Activated T-cell treated with anti-CD3 and anti-CD28 coated beads, Interleukin-2, amount 50 U/mL, for 24 hours (primary cell): ENCODE results near the gene EEF1G.

Experiments used
- DNase-seq: peaks from one replicate; pipeline ENCODE4 v3.0.0-alpha.2; 2020
- H3K27ac Mint-ChIP-seq: 2 replicates; pipeline ENCODE4 v1.8.0; 2020; ENCODE audit warnings: mild to moderate bottlenecking, mixed read lengths
- H3K27me3 Mint-ChIP-seq: 2 replicates; pipeline ENCODE4 v1.8.0; 2020; ENCODE audit warnings: mixed read lengths
- H3K36me3 Mint-ChIP-seq: 2 replicates; pipeline ENCODE4 v1.8.0; 2020; ENCODE audit warnings: low read depth, mixed read lengths
- H3K4me1 Mint-ChIP-seq: 2 replicates; pipeline ENCODE4 v1.8.0; 2020; ENCODE audit warnings: low read depth, mixed read lengths
- H3K4me3 Mint-ChIP-seq: 2 replicates; pipeline ENCODE4 v1.8.0; 2020; ENCODE audit warnings: mild to moderate bottlenecking, moderate library complexity, mixed read lengths
- H3K9me3 Mint-ChIP-seq: 2 replicates; pipeline ENCODE4 v1.8.0; 2020; ENCODE audit warnings: mixed read lengths

The EEF1G gene

GRCh38 chr11:62546929-62547625, 26.6 kb downstream of the EEF1G start:
- Mint-ChIP-seq H3K9me3 (no peaks in the 10 kb centered on the region), H3K4me3 (peak overlapping the region; percentile 70), H3K27me3 (peaks cover 2% of the 10 kb centered on the region), H3K36me3 (peaks cover 6% of the 10 kb centered on the region), H3K4me1 (peaks cover 75% of the 10 kb centered on the region), H3K27ac (no peak overlapping the region)
- DNase-seq: no peak

GRCh38 chr11:62546244-62546928, 27.3 kb downstream of the EEF1G start, which contains the start of gene AHNAK:
Gene AHNAK, minus strand, starts transcription at chr11:62546806. Its CDS starts 10,708 bp downstream, at chr11:62536098.
- Mint-ChIP-seq H3K36me3 (peaks cover 6% of the 10 kb centered on the region), H3K4me3 (peak within 1 kb of the TSS; percentile 88), H3K4me1 (peaks cover 75% of the 10 kb centered on the region), H3K9me3 (no peaks in the 10 kb centered on the region), H3K27me3 (peaks cover 2% of the 10 kb centered on the region), H3K27ac (peak within 1 kb of the TSS; percentile 79)
- DNase-seq: peak; percentile 75

GRCh38 chr11:62545437-62546243, 28.1 kb downstream of the EEF1G start:
- H3K4me3 Mint-ChIP-seq: peak overlapping the region; percentile 88
- no peaks in the 10 kb centered on the region for H3K9me3 Mint-ChIP-seq
- peak overlapping the region; percentile 81 for H3K27ac Mint-ChIP-seq
- DNase-seq: peak; percentile 68
- H3K27me3 Mint-ChIP-seq: peaks cover 2% of the 10 kb centered on the region
- H3K4me1 Mint-ChIP-seq: peaks cover 75% of the 10 kb centered on the region
- H3K36me3 Mint-ChIP-seq: peaks cover 6% of the 10 kb centered on the region

- DNase-seq: no peak
- peaks cover 75% of the 10 kb centered on the region for H3K4me1 Mint-ChIP-seq
- peak overlapping the region; percentile 79 for H3K27ac Mint-ChIP-seq
- no peaks in the 10 kb centered on the region for H3K9me3 Mint-ChIP-seq
- H3K4me3 Mint-ChIP-seq: peak overlapping the region; percentile 88
- peaks cover 2% of the 10 kb centered on the region for H3K27me3 Mint-ChIP-seq
- H3K36me3 Mint-ChIP-seq: peaks cover 6% of the 10 kb centered on the region
Observed at GRCh38 chr11:62544581-62545436, 28.9 kb downstream of the EEF1G start.

GRCh38 chr11:62543680-62544444, 29.8 kb downstream of the EEF1G start:
- Mint-ChIP-seq H3K27ac (peak overlapping the region; percentile 82), H3K27me3 (peaks cover 2% of the 10 kb centered on the region), H3K9me3 (no peaks in the 10 kb centered on the region), H3K4me3 (peak overlapping the region; percentile 88), H3K4me1 (peaks cover 81% of the 10 kb centered on the region), H3K36me3 (peaks cover 6% of the 10 kb centered on the region)
- DNase-seq: no peak

- peak overlapping the region; percentile 88 for H3K4me3 Mint-ChIP-seq
- peaks cover 85% of the 10 kb centered on the region for H3K4me1 Mint-ChIP-seq
- peak; percentile 87 for DNase-seq
Observed at GRCh38 chr11:62542750-62543567, 30.7 kb downstream of the EEF1G start.

GRCh38 chr11:62542111-62542745, 31.5 kb downstream of the EEF1G start:
- no peak for DNase-seq
- Mint-ChIP-seq H3K4me1 (peaks cover 78% of the 10 kb centered on the region), H3K4me3 (peak overlapping the region; percentile 88)

More at GRCh38 chr11:62542750-62543567, 30.7 kb downstream of the EEF1G start:
- Mint-ChIP-seq H3K27ac (peak overlapping the region; percentile 82), H3K27me3 (peaks cover under 1% of the 10 kb centered on the region), H3K36me3 (peaks cover 6% of the 10 kb centered on the region), H3K9me3 (no peaks in the 10 kb centered on the region)

GRCh38 chr11:62540804-62541701, 32.6 kb downstream of the EEF1G start:
- H3K9me3 Mint-ChIP-seq: no peaks in the 10 kb centered on the region
- no peaks in the 10 kb centered on the region for H3K27me3 Mint-ChIP-seq
- peak overlapping the region; percentile 67 for H3K27ac Mint-ChIP-seq
- DNase-seq: no peak
- peaks cover 9% of the 10 kb centered on the region for H3K36me3 Mint-ChIP-seq
- peaks cover 75% of the 10 kb centered on the region for H3K4me1 Mint-ChIP-seq
- H3K4me3 Mint-ChIP-seq: peak overlapping the region; percentile 16

More at GRCh38 chr11:62542111-62542745, 31.5 kb downstream of the EEF1G start:
- H3K9me3 Mint-ChIP-seq: no peaks in the 10 kb centered on the region
- H3K27ac Mint-ChIP-seq: peak overlapping the region; percentile 82
- H3K27me3 Mint-ChIP-seq: no peaks in the 10 kb centered on the region
- peaks cover 6% of the 10 kb centered on the region for H3K36me3 Mint-ChIP-seq

GRCh38 chr11:62539238-62539925, 34.3 kb downstream of the EEF1G start:
- Mint-ChIP-seq H3K9me3 (no peaks in the 10 kb centered on the region), H3K4me1 (peaks cover 63% of the 10 kb centered on the region), H3K27me3 (no peaks in the 10 kb centered on the region), H3K27ac (peak overlapping the region; percentile 74), H3K36me3 (peaks cover 11% of the 10 kb centered on the region), H3K4me3 (peak overlapping the region; percentile 46)
- DNase-seq: peak; percentile 72

- peak overlapping the region; percentile 46 for H3K4me3 Mint-ChIP-seq
- H3K27me3 Mint-ChIP-seq: no peaks in the 10 kb centered on the region
- no peak for DNase-seq
- peaks cover 18% of the 10 kb centered on the region for H3K36me3 Mint-ChIP-seq
- peak overlapping the region; percentile 74 for H3K27ac Mint-ChIP-seq
- peaks cover 55% of the 10 kb centered on the region for H3K4me1 Mint-ChIP-seq
- H3K9me3 Mint-ChIP-seq: no peaks in the 10 kb centered on the region
Observed at GRCh38 chr11:62538470-62539237, 35.0 kb downstream of the EEF1G start.
